HEK293 (cell line): ENCODE results near the gene FADS3.

Source experiments
- CTCF ChIA-PET: fragments of 350-600 bp; formaldehyde crosslinking; extraction: SDS; loops from one replicate; lab custom pipeline; 2021; ENCODE audit warnings: antibody characterized with exemption; lab: Yijun Ruan, JAX
- POLR2A ChIA-PET: fragments of 300-600 bp; formaldehyde crosslinking; extraction: SDS; loops from one replicate; lab custom pipeline; 2020; ENCODE audit warnings: antibody characterized with exemption, inconsistent platforms; lab: Yijun Ruan, JAX
- H3K27ac ChIP-seq: fragments of 200-500 bp; sonication (Bioruptor generic); 2 replicates; pipeline ENCODE4 v1.5.1; 2014; ENCODE audit warnings: low read depth, low read length, control low read depth, inconsistent platforms; ENCODE audit errors: extremely low read depth
- H3K36me3 ChIP-seq, 2 experiments: fragments of 200-500 bp in 1 of 2; sonication (Bioruptor generic) in 1 of 2; 1 replicate in 1 of 2; 2 replicates in 1 of 2; pipeline ENCODE4 v1.5.1; 2014 to 2017; ENCODE audit warnings: inconsistent platforms in 2 of 2, low read length in 2 of 2; ENCODE audit not compliant: control insufficient read depth in 2 of 2, insufficient read depth in 1 of 2
- H3K4me1 ChIP-seq: fragments of 200-500 bp; sonication (Bioruptor generic); 2 replicates; pipeline ENCODE4 v1.5.1; 2014; ENCODE audit warnings: mild to moderate bottlenecking, low read length, inconsistent platforms; ENCODE audit not compliant: control insufficient read depth, insufficient read depth
- H3K4me3 ChIP-seq: 2 replicates; pipeline ENCODE4 v1.5.1; 2011; ENCODE audit warnings: low read depth, mild to moderate bottlenecking, control low read depth, low read length, moderate library complexity
- H3K9me3 ChIP-seq: fragments of 200-500 bp; sonication (Bioruptor generic); 2 replicates; pipeline ENCODE4 v1.5.1; 2014; ENCODE audit warnings: low read depth, low read length, inconsistent platforms; ENCODE audit not compliant: control insufficient read depth, insufficient read depth
- CTCF ChIP-seq: fragments of 450-650 bp; formaldehyde crosslinking; IDR thresholded peaks from 2 replicates; pipeline ENCODE4 v1.5.1; 2016; ENCODE audit warnings: missing biosample characterization, missing genetic modification characterization
- HOXD13 ChIP-seq: sonication (generic); formaldehyde crosslinking; IDR thresholded peaks from 2 replicates; pipeline ENCODE4 v1.8.0; 2022; ENCODE audit warnings: missing genetic modification reagents, borderline replicate concordance
- IKZF3 ChIP-seq: fragments of 450-650 bp; IDR thresholded peaks from 2 replicates; pipeline ENCODE4 v1.5.0; 2018; ENCODE audit warnings: missing biosample characterization, mild to moderate bottlenecking, missing genetic modification characterization, moderate library complexity
- KLF8 ChIP-seq: fragments of 450-650 bp; formaldehyde crosslinking; IDR thresholded peaks from 2 replicates; pipeline ENCODE4 v1.5.1; 2016; ENCODE audit warnings: missing biosample characterization, missing genetic modification characterization
- PATZ1 ChIP-seq: fragments of 450-650 bp; formaldehyde crosslinking; IDR thresholded peaks from 2 replicates; pipeline ENCODE4 v1.5.1; 2016; ENCODE audit warnings: missing biosample characterization, missing genetic modification characterization
- PBX3 ChIP-seq: sonication (generic); formaldehyde crosslinking; IDR thresholded peaks from 2 replicates; pipeline ENCODE4 v1.8.1; 2022; ENCODE audit warnings: mild to moderate bottlenecking, moderate library complexity, missing genetic modification reagents
- SCRT2 ChIP-seq: fragments of 450-650 bp; formaldehyde crosslinking; IDR thresholded peaks from 2 replicates; pipeline ENCODE4 v1.5.1; 2016; ENCODE audit warnings: missing biosample characterization, missing genetic modification characterization
- SP3 ChIP-seq: fragments of 450-650 bp; formaldehyde crosslinking; IDR thresholded peaks from 2 replicates; pipeline ENCODE4 v1.5.1; 2016; ENCODE audit warnings: missing biosample characterization, missing genetic modification characterization
- ZBTB20 ChIP-seq: fragments of 450-650 bp; formaldehyde crosslinking; IDR thresholded peaks from 2 replicates; pipeline ENCODE4 v1.5.1; 2016; ENCODE audit warnings: missing biosample characterization, missing genetic modification characterization
- ZBTB8A ChIP-seq: fragments of 450-650 bp; formaldehyde crosslinking; IDR thresholded peaks from 2 replicates; pipeline ENCODE4 v1.5.1; 2016; ENCODE audit warnings: missing biosample characterization, missing genetic modification characterization
- ZNF121 ChIP-seq: fragments of 450-650 bp; formaldehyde crosslinking; IDR thresholded peaks from 2 replicates; pipeline ENCODE4 v1.5.1; 2016; ENCODE audit warnings: missing biosample characterization, missing genetic modification characterization
- ZNF132 ChIP-seq: fragments of 450-650 bp; formaldehyde crosslinking; IDR thresholded peaks from 2 replicates; pipeline ENCODE4 v1.5.1; 2017; ENCODE audit warnings: missing biosample characterization, missing genetic modification characterization, borderline replicate concordance
- ZNF169 ChIP-seq: fragments of 450-650 bp; formaldehyde crosslinking; IDR thresholded peaks from 2 replicates; pipeline ENCODE4 v1.5.1; 2016; ENCODE audit warnings: missing biosample characterization, missing genetic modification characterization
- ZNF211 ChIP-seq: fragments of 450-650 bp; formaldehyde crosslinking; IDR thresholded peaks from 2 replicates; pipeline ENCODE4 v1.5.1; 2016; ENCODE audit warnings: low read depth, missing biosample characterization, missing genetic modification characterization
- ZNF324 ChIP-seq: fragments of 450-650 bp; formaldehyde crosslinking; IDR thresholded peaks from 2 replicates; pipeline ENCODE4 v1.5.1; 2016; ENCODE audit warnings: missing biosample characterization, missing genetic modification characterization
- ZNF341 ChIP-seq: fragments of 450-650 bp; formaldehyde crosslinking; IDR thresholded peaks from 2 replicates; pipeline ENCODE4; 2016; ENCODE audit warnings: low read depth, missing biosample characterization, missing genetic modification characterization
- ZNF449 ChIP-seq: fragments of 450-650 bp; formaldehyde crosslinking; IDR thresholded peaks from 2 replicates; pipeline ENCODE4 v1.5.1; 2017; ENCODE audit warnings: missing biosample characterization, mild to moderate bottlenecking, missing genetic modification characterization, moderate library complexity
- ZNF544 ChIP-seq: fragments of 450-650 bp; formaldehyde crosslinking; IDR thresholded peaks from 2 replicates; pipeline ENCODE4 v1.5.0; 2017; ENCODE audit warnings: missing biosample characterization, missing genetic modification characterization
- ZNF560 ChIP-seq: fragments of 450-650 bp; formaldehyde crosslinking; IDR thresholded peaks from 2 replicates; pipeline ENCODE4 v1.5.1; 2017; ENCODE audit warnings: missing biosample characterization, missing genetic modification characterization, borderline replicate concordance
- ZNF600 ChIP-seq: fragments of 450-650 bp; formaldehyde crosslinking; IDR thresholded peaks from 2 replicates; pipeline ENCODE4 v1.5.1; 2016; ENCODE audit warnings: missing biosample characterization, missing genetic modification characterization
- ZNF629 ChIP-seq: fragments of 450-650 bp; formaldehyde crosslinking; IDR thresholded peaks from 2 replicates; pipeline ENCODE4 v1.5.1; 2017; ENCODE audit warnings: missing biosample characterization, missing genetic modification characterization
- ZNF658 ChIP-seq: fragments of 450-650 bp; formaldehyde crosslinking; IDR thresholded peaks from 2 replicates; pipeline ENCODE4; 2016; ENCODE audit warnings: missing biosample characterization, missing genetic modification characterization
- ZNF677 ChIP-seq: fragments of 450-650 bp; IDR thresholded peaks from 2 replicates; pipeline ENCODE4 v1.5.0; 2018; ENCODE audit warnings: missing biosample characterization, mild to moderate bottlenecking, missing genetic modification characterization, moderate library complexity
- ZNF692 ChIP-seq: fragments of 450-650 bp; formaldehyde crosslinking; IDR thresholded peaks from 2 replicates; pipeline ENCODE4 v1.5.1; 2016; ENCODE audit warnings: missing biosample characterization, missing genetic modification characterization
- ZNF76 ChIP-seq: fragments of 450-650 bp; formaldehyde crosslinking; IDR thresholded peaks from 2 replicates; pipeline ENCODE4; 2016; ENCODE audit warnings: low read depth, missing biosample characterization, missing genetic modification characterization, borderline replicate concordance
- ZNF777 ChIP-seq: fragments of 450-650 bp; formaldehyde crosslinking; IDR thresholded peaks from 2 replicates; pipeline ENCODE4 v1.5.1; 2017; ENCODE audit warnings: missing biosample characterization, missing genetic modification characterization, borderline replicate concordance
- ZSCAN16 ChIP-seq: fragments of 450-650 bp; formaldehyde crosslinking; IDR thresholded peaks from 2 replicates; pipeline ENCODE4 v1.5.1; 2016; ENCODE audit warnings: missing biosample characterization, missing genetic modification characterization
- ZSCAN23 ChIP-seq: fragments of 450-650 bp; formaldehyde crosslinking; IDR thresholded peaks from 2 replicates; pipeline ENCODE4 v1.5.1; 2016; ENCODE audit warnings: missing biosample characterization, missing genetic modification characterization
- ZSCAN30 ChIP-seq: fragments of 450-650 bp; IDR thresholded peaks from 2 replicates; pipeline ENCODE4 v1.5.1; 2018; ENCODE audit warnings: missing biosample characterization, mild to moderate bottlenecking, missing genetic modification characterization, moderate library complexity
- ZXDB ChIP-seq: fragments of 450-650 bp; formaldehyde crosslinking; IDR thresholded peaks from 2 replicates; pipeline ENCODE4 v1.5.1; 2016; ENCODE audit warnings: missing biosample characterization, missing genetic modification characterization

FADS3 gene

GRCh38 chr11:61827571-61828378, 63.6 kb downstream of the FADS3 start, which contains the start of gene FADS2:
FADS2 (plus strand) TSS chr11:61828300; CDS start chr11:61828391, 91 bp downstream.
- peak within 1 kb of the TSS; percentile 62 for H3K4me3 ChIP-seq
- ChIA-PET CTCF (interaction anchor here (0.6 to 3.1 kb wide), 10 partner anchors 9 to 280 kb away, joined by 3 to 13 read pairs (median 4); no protein-coding TSS in a partner anchor), POLR2A (interaction anchor here (0.8 to 2.1 kb wide), 6 partner anchors 11 to 109 kb away, joined by 3 to 55 read pairs (median 4); partner anchors contain the start of genes FADS1, FEN1 and TMEM258)
- H3K36me3 ChIP-seq, result no peaks in the 10 kb centered on the region
- H3K27ac ChIP-seq, result peak within 1 kb of the TSS; percentile 96
- H3K4me1 ChIP-seq, result peaks cover 10% of the 10 kb centered on the region; the same call in 1 of the 2 replicates
- H3K9me3 ChIP-seq, result no peaks in the 10 kb centered on the region
- peak; percentile 43; the same call in 1 of the 2 replicates for TF ChIP-seq SCRT2
- no peak for TF ChIP-seq ZNF121 (tag by site-specific recombination)
- TF ChIP-seq ZNF677, result no peak
- TF ChIP-seq ZNF169, result no peak
- TF ChIP-seq ZXDB (tag by site-specific recombination), result peak; percentile 54; the same call in 1 of the 2 replicates
- no peak for TF ChIP-seq ZNF132 (tag by site-specific recombination)
- TF ChIP-seq ZNF658 (tag by site-specific recombination), result no peak
- 0 out of 2 replicates have a peak, but pooled peaks have one; percentile 33 for TF ChIP-seq ZNF692 (tag by site-specific recombination)
- peak; percentile 13; the same call in 1 of the 2 replicates for TF ChIP-seq CTCF (tag by site-specific recombination)
- TF ChIP-seq ZBTB8A, result peak; percentile 90
- TF ChIP-seq ZSCAN16 (tag by site-specific recombination), result no peak
- TF ChIP-seq ZNF777 (tag by site-specific recombination), result 0 out of 2 replicates have a peak, but pooled peaks have one; percentile 38
- 0 out of 2 replicates have a peak, but pooled peaks have one; percentile 69 for TF ChIP-seq ZNF600 (tag by site-specific recombination)
- no peak for TF ChIP-seq ZNF544 (tag by site-specific recombination)
- peak; percentile 92 for TF ChIP-seq IKZF3
- TF ChIP-seq ZBTB20 (tag by site-specific recombination), result peak; percentile 73
- peak; percentile 74 for TF ChIP-seq KLF8 (tag by site-specific recombination)
- peak; percentile 54 for TF ChIP-seq PBX3 (CRISPR knock-in tag)
- peak; percentile 86 for TF ChIP-seq PATZ1
- no peak for TF ChIP-seq HOXD13 (CRISPR knock-in tag)
- TF ChIP-seq ZNF76 (tag by site-specific recombination), result 0 out of 2 replicates have a peak, but pooled peaks have one; percentile 34
- TF ChIP-seq ZSCAN23 (tag by site-specific recombination), result no peak
- TF ChIP-seq ZNF449 (tag by site-specific recombination), result peak; percentile 69; the same call in 1 of the 2 replicates
- 0 out of 2 replicates have a peak, but pooled peaks have one; percentile 11 for TF ChIP-seq ZNF629 (tag by site-specific recombination)
- TF ChIP-seq ZNF341 (tag by site-specific recombination), result peak; percentile 89
- TF ChIP-seq ZNF324, result 0 out of 2 replicates have a peak, but pooled peaks have one; percentile 9
- TF ChIP-seq ZNF560 (tag by site-specific recombination), result no peak
- TF ChIP-seq SP3 (tag by site-specific recombination), result peak; percentile 76
- no peak for TF ChIP-seq ZNF211
- peak; percentile 62; the same call in 1 of the 2 replicates for TF ChIP-seq ZSCAN30 (tag by site-specific recombination)
